NB4 (cell line): ENCODE data around the gene SNX19.
A peak's percentile ranks its signal among the peaks of the same experiment; 100 is the strongest.

ENCODE experiments used
- DNase-seq: peaks from one replicate; pipeline ENCODE4 v3.0.0; 2010; ENCODE audit warnings: low read depth
- H3K4me3 ChIP-seq: one replicate; pipeline ENCODE4 v1.5.1; 2011; ENCODE audit warnings: mild to moderate bottlenecking, low read depth, low read length, moderate library complexity
- CTCF ChIP-seq: IDR thresholded peaks from one replicate; pipeline ENCODE4 v1.5.1; 2012; ENCODE audit warnings: low read depth, low read length
- MYC ChIP-seq: IDR thresholded peaks from 2 replicates; pipeline ENCODE4 v1.6.1; 2011; ENCODE audit warnings: low read depth, low read length
- POLR2A ChIP-seq: IDR thresholded peaks from 2 replicates; pipeline ENCODE4 v1.6.1; 2011; ENCODE audit warnings: mild to moderate bottlenecking; ENCODE audit not compliant: insufficient read length; ENCODE audit errors: extremely low read depth
- TF ChIP-seq, protein P1 (sequence below): IDR thresholded peaks from 2 replicates; pipeline ENCODE4 v1.6.1; 2011; ENCODE audit warnings: low read depth, low read length

SNX19 gene

GRCh38 chr11:130916238-130916855, at the start of gene SNX19:
Gene SNX19, minus strand, starts transcription at chr11:130916479. Its CDS starts 540 bp downstream, at chr11:130915939.
- peak within 1 kb of the TSS; percentile 91 for H3K4me3 ChIP-seq
- TF ChIP-seq MYC (0 out of 2 replicates have a peak, but pooled peaks have one; percentile 20), CTCF (peak; percentile 88), POLR2A (peak; percentile 73)
- TF ChIP-seq, protein P1, sequence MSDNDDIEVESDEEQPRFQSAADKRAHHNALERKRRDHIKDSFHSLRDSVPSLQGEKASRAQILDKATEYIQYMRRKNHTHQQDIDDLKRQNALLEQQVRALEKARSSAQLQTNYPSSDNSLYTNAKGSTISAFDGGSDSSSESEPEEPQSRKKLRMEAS = peak; percentile 69
- DNase-seq = peak; percentile 93

GRCh38 chr11:130964058-130964792, 47.9 kb upstream of the SNX19 start:
- no peak for TF ChIP-seq POLR2A
- TF ChIP-seq, protein P1 = no peak
- no peak for TF ChIP-seq CTCF
- no peak for TF ChIP-seq MYC
- H3K4me3 ChIP-seq = no peak overlapping the region
- DNase-seq = no peak

DNA sequence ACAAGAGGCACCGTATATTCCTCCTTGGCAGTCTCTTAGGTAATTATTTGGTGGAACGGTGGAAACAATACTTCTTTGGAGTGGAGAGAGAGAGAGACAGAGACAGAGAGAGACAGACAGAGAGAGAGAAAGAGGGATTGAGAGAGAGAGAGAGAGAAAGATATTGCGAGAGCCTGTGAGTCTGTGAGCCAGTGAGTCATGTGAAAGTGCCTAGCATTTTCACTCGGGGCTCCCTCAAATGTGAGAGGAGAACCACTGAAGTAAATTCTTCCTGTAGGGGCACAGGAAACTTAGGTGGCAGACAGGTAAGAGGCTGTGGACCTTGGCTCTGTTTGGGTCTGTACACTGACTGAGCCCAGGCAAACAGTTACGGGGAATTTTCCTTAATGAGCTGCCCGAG, 31.6 kb upstream of the SNX19 start:
- no peak for DNase-seq
- no peak overlapping the region for H3K4me3 ChIP-seq
- TF ChIP-seq, protein P1 = no peak
- TF ChIP-seq CTCF = no peak
- TF ChIP-seq MYC = no peak
- TF ChIP-seq POLR2A = no peak

GRCh38 chr11:130947481-130947880, 31.2 kb upstream of the SNX19 start:
- no peak for DNase-seq
- TF ChIP-seq CTCF (no peak), MYC (no peak), POLR2A (no peak)
- TF ChIP-seq, protein P1 = no peak
- H3K4me3 ChIP-seq = no peak overlapping the region

DNA sequence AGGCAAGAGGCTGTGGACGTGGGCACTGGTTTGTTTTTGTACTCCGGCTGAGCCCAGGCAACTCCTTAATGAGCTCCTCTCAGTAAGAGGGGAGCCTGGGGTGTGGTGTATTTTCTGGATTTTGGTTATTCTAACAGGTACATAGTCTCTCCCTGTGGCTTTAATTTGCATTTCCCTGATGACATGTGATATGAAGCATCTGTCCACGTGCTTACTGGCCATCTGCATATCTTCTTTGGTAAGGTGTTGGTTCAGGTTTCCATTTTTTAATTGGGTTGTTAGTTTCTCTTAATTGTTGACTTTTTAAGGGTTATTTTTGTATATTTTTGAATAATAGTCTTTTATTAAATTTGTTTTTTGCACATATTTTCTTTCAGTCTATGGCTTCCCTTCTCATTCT, 30.8 kb upstream of the SNX19 start:
- TF ChIP-seq, protein P1 = no peak
- TF ChIP-seq MYC = no peak
- no peak for TF ChIP-seq CTCF
- TF ChIP-seq POLR2A = no peak
- no peak for DNase-seq

More for the DNA sequence above, 30.8 kb upstream of the SNX19 start:
- H3K4me3 ChIP-seq = no peak overlapping the region
